Spleen (tissue), 7 donors: Measurements from ENCODE around the gene SLC6A18.

Experiments used
- POLR2A ChIP-seq, 3 donors: fragments of 450-650 bp; IDR thresholded peaks; one replicate each; pipeline ENCODE4 v1.5.1; 2017; ENCODE audit warnings: antibody characterized with exemption in 3 of 3, mild to moderate bottlenecking in 1 of 3
- POLR2AphosphoS5 ChIP-seq, 3 donors: sonication (generic); formaldehyde crosslinking; IDR thresholded peaks; one replicate each; pipeline ENCODE4 v1.5.1; 2017; ENCODE audit warnings: antibody characterized with exemption in 3 of 3
- TF ChIP-seq, protein P1 (sequence below), 11 experiments: fragments of 200-600 bp in 7 of 11; fragments of 450-650 bp in 4 of 11; sonication (generic) in 4 of 11; IDR thresholded peaks in 8 of 11; conservative IDR thresholded peaks in 3 of 11; 1 replicate in 7 of 11; 2 replicates in 4 of 11; pipeline versions ENCODE4 v1.4.0 to v1.8.0; 2016 to 2021; ENCODE audit warnings: antibody characterized with exemption in 11 of 11, inconsistent platforms in 4 of 11, mild to moderate bottlenecking in 1 of 11
- donor health status: DM: no; HTN: no; CAD: no; lungs with moderate emphysema.
- donor health status: DM: no; HTN: no; CAD: no.
- donor health status: DM: no; HTN: no; CAD: no.

GRCh38 chr5:1188464-1188863 lies 36.7 kb upstream of the SLC6A18 start:
- TF ChIP-seq, protein P1, sequence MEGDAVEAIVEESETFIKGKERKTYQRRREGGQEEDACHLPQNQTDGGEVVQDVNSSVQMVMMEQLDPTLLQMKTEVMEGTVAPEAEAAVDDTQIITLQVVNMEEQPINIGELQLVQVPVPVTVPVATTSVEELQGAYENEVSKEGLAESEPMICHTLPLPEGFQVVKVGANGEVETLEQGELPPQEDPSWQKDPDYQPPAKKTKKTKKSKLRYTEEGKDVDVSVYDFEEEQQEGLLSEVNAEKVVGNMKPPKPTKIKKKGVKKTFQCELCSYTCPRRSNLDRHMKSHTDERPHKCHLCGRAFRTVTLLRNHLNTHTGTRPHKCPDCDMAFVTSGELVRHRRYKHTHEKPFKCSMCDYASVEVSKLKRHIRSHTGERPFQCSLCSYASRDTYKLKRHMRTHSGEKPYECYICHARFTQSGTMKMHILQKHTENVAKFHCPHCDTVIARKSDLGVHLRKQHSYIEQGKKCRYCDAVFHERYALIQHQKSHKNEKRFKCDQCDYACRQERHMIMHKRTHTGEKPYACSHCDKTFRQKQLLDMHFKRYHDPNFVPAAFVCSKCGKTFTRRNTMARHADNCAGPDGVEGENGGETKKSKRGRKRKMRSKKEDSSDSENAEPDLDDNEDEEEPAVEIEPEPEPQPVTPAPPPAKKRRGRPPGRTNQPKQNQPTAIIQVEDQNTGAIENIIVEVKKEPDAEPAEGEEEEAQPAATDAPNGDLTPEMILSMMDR (IDR thresholded peaks at IDR 0.05 in 8 of 11, conservative IDR thresholded peaks at IDR 0.05 in 3 of 11), result no peak
- no peak for TF ChIP-seq POLR2A (IDR thresholded peaks at IDR 0.05)
- TF ChIP-seq POLR2AphosphoS5 (IDR thresholded peaks at IDR 0.05), result no peak
